NCI-H1048 (cell line): ENCODE data around the gene ZNF396.

Source experiments
- DNase-seq: peaks from one replicate; lab custom pipeline; 2025; lab: John Stamatoyannopoulos, UW

Gene ZNF396

GRCh38 chr18:35383136-35383535, 6.0 kb upstream of the ZNF396 start:
- no peak for DNase-seq

- DNase-seq, result no peak
Measured at GRCh38 chr18:35379421-35379820, 2.3 kb upstream of the ZNF396 start.

GRCh38 chr18:35378574-35378896, 1.4 kb upstream of the ZNF396 start:
- DNase-seq, result no peak

GRCh38 chr18:35377875-35378573, 887 bp upstream of the ZNF396 start:
- DNase-seq, result no peak

- DNase-seq, result no peak
Measured at GRCh38 chr18:35376393-35376741, 770 bp downstream of the ZNF396 start.

- no peak for DNase-seq
Measured at GRCh38 chr18:35374708-35375107, 2.4 kb downstream of the ZNF396 start.

GRCh38 chr18:35371412-35372195, 5.5 kb downstream of the ZNF396 start:
- DNase-seq, result no peak

- DNase-seq, result no peak
Measured at GRCh38 chr18:35369126-35369525, 8.0 kb downstream of the ZNF396 start.

GRCh38 chr18:35368595-35368994, 8.5 kb downstream of the ZNF396 start:
- no peak for DNase-seq

GRCh38 chr18:35362531-35362930, 14.6 kb downstream of the ZNF396 start:
- no peak for DNase-seq

GRCh38 chr18:35361570-35362321, 15.4 kb downstream of the ZNF396 start:
- DNase-seq, result no peak

GRCh38 chr18:35355140-35355618, 22.0 kb downstream of the ZNF396 start:
- DNase-seq, result no peak

- no peak for DNase-seq
Measured at GRCh38 chr18:35352778-35353177, 24.4 kb downstream of the ZNF396 start.

- DNase-seq, result no peak
Measured at GRCh38 chr18:35352283-35352682, 24.9 kb downstream of the ZNF396 start.

GRCh38 chr18:35348001-35348400, 29.1 kb downstream of the ZNF396 start:
- DNase-seq, result no peak

GRCh38 chr18:35345950-35346349, 31.2 kb downstream of the ZNF396 start:
- no peak for DNase-seq

GRCh38 chr18:35345460-35345921, 31.6 kb downstream of the ZNF396 start:
- DNase-seq, result no peak

GRCh38 chr18:35344736-35345459, 32.2 kb downstream of the ZNF396 start:
- no peak for DNase-seq

GRCh38 chr18:35343936-35344735, 33.0 kb downstream of the ZNF396 start, which contains the start of gene ZNF24:
Gene ZNF24, minus strand, starts transcription at chr18:35344420. Its CDS starts 3,770 bp downstream, at chr18:35340650.
- peak; percentile 88 for DNase-seq

- no peak for DNase-seq
Measured at GRCh38 chr18:35343488-35343935, 33.6 kb downstream of the ZNF396 start.

GRCh38 chr18:35337286-35337685, 39.9 kb downstream of the ZNF396 start:
- DNase-seq, result no peak
